ENCODE measurements around the gene FLRT1.

FLRT1 gene

GRCh38 chr11:63996512-63996911 lies 39.2 kb upstream of the FLRT1 start:
- no peak overlapping the region for H3K4me3 ChIP-seq (ENCODE audit: low read depth, low read length)
- no peak for TF ChIP-seq CTCF (IDR thresholded peaks at IDR 0.05; ENCODE audit: insufficient read depth, low read depth, low read length, missing control alignments)
- no peak for DNase-seq (ENCODE audit: low read depth)

GRCh38 chr11:63997104-63997700 lies 38.5 kb upstream of the FLRT1 start:
- no peak for TF ChIP-seq CTCF (IDR thresholded peaks at IDR 0.05; ENCODE audit: insufficient read depth, low read depth, low read length, missing control alignments)
- DNase-seq (ENCODE audit: low read depth): no peak
- H3K4me3 ChIP-seq (ENCODE audit: low read depth, low read length): no peak overlapping the region

GRCh38 chr11:63997801-63998337 lies 37.9 kb upstream of the FLRT1 start:
- no peak for TF ChIP-seq CTCF (IDR thresholded peaks at IDR 0.05; ENCODE audit: insufficient read depth, low read depth, low read length, missing control alignments)
- no peak overlapping the region for H3K4me3 ChIP-seq (ENCODE audit: low read depth, low read length)
- no peak for DNase-seq (ENCODE audit: low read depth)

GRCh38 chr11:63998558-63999348 lies 37.0 kb upstream of the FLRT1 start:
- TF ChIP-seq CTCF (IDR thresholded peaks at IDR 0.05; ENCODE audit: insufficient read depth, low read depth, low read length, missing control alignments): no peak
- DNase-seq (ENCODE audit: low read depth): no peak

GRCh38 chr11:63999349-64000025 lies 36.2 kb upstream of the FLRT1 start:
- TF ChIP-seq CTCF (IDR thresholded peaks at IDR 0.05; ENCODE audit: insufficient read depth, low read depth, low read length, missing control alignments): no peak
- DNase-seq (ENCODE audit: low read depth): peak; percentile 51

More at GRCh38 chr11:63998558-63999348, 37.0 kb upstream of the FLRT1 start:
- no peak overlapping the region for H3K4me3 ChIP-seq (ENCODE audit: low read depth, low read length)

GRCh38 chr11:64000026-64000739 lies 35.5 kb upstream of the FLRT1 start:
- peak; percentile 73 for TF ChIP-seq CTCF (IDR thresholded peaks at IDR 0.05; ENCODE audit: insufficient read depth, low read depth, low read length, missing control alignments)
- no peak overlapping the region for H3K4me3 ChIP-seq (ENCODE audit: low read depth, low read length)
- peak; percentile 80 for DNase-seq (ENCODE audit: low read depth)

More at GRCh38 chr11:63999349-64000025, 36.2 kb upstream of the FLRT1 start:
- H3K4me3 ChIP-seq (ENCODE audit: low read depth, low read length): no peak overlapping the region

Measured in GM12865 (cell line).